Measurements from ENCODE around the gene PXN. TPM values are rescaled to one million over a fixed set of nuclear protein-coding genes. Genes with fewer than 3 reads are reported as not detected.
"Not testable (repeated sequence)": the region's sequence is repeated elsewhere in the genome, so short reads cannot be mapped to it uniquely, and the experiment has no call there.

PXN gene
- polyA plus RNA-seq, 3 donors, result 56.7 to 89.5 (median 69.5) TPM

GRCh38 chr12:120220838-120221575 is 44.5 kb downstream of the PXN start:
- DNase-seq (ENCODE audit: extremely low read depth in 1 of 11, low read depth in 9 of 11, low spot score in 4 of 11), result no peak

GRCh38 chr12:120218680-120219606 is 46.6 kb downstream of the PXN start:
- DNase-seq (ENCODE audit: extremely low read depth in 1 of 11, low read depth in 9 of 11, low spot score in 4 of 11), result no peak

DNA sequence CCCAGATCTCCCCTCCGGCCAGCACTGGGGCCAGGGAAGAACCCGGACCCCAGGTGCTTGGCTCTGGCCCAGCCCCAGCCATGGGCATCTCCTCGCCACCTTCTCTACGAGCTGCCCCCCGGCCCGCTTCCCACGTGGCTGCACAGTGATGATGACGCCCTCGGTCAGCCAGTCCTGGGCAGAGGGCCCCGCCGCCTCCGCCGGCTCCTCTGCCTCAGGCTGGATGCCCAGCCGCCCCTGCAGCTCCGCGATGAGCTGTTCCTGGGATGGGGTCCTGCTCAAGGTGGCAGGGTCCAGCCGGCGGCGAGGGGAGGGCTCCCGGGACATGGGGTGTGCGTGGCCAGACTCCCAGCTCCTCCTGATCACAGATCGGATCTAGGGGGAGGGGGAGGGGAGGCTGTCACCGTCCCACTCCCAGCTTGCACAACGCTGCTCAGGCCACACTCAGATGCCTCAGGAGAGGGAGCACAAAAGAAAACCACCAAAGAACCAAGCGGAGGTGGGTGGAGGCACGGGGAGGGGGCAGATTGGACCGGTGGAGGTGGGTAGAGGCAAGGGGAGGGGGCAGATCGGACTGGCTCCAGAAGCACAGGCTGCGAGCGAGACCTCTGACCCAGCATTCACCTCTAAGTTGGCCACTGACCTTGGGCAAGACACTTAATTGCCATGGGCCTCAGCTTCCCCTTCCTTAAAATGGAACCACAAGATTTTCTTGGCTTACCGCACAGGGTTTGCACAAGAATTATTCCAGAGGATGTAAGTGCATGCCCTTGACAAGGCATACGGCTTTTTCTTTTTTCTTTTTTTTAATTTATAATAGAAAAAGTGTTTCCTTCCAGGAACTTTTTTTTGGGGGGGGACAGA is 48.6 kb downstream of the PXN start:
- no peak for DNase-seq (ENCODE audit: extremely low read depth in 1 of 11, low read depth in 9 of 11, low spot score in 4 of 11)

DNA sequence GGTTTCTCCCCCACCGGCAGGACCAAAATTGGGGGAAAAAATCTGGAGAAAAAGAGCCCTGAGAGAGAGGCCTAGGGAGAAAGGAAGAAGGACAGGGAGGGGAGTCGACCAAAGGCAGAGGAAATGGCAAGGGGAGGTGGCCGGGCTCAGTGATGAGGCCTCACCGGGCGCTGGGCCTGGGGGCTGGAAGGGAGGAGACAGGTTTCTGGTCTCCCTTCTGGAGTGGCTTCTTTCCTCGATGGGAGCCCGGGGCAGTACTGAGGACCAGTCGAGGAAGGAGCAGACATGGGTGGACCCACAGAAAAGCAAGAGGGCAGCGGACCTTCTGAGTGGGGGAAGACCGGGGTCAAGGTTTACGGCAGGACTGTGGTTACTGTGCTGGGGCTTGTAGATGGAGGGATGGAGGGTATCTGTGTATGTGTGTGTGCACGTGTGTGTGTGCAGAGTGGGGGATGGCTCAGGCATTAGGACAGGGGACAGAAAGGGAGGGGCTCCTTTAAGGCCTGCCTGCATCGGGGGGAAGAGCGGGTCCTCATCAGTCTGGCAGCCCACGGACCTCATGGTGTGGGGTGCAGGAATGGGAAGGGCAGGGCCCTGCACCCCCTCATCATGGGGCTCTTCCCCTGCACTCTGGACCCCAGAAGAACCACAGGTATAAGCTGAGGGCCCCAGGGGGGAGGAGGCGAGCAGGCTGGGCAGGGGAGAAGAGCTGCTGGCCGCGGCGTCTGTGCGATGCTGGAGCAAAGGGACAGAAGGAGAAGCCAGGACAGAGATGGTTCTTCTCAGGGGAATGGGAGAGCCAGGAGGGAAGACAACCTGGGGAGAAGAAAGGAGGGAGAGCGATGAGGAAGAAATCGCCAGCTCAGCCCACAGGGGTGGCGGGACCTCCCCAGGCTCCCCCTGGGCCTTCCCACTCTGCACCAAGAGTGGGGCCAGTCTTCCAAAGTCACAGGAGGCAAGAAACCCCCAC is 49.5 kb downstream of the PXN start:
- DNase-seq (ENCODE audit: extremely low read depth in 1 of 11, low read depth in 9 of 11, low spot score in 4 of 11), result no peak

DNA sequence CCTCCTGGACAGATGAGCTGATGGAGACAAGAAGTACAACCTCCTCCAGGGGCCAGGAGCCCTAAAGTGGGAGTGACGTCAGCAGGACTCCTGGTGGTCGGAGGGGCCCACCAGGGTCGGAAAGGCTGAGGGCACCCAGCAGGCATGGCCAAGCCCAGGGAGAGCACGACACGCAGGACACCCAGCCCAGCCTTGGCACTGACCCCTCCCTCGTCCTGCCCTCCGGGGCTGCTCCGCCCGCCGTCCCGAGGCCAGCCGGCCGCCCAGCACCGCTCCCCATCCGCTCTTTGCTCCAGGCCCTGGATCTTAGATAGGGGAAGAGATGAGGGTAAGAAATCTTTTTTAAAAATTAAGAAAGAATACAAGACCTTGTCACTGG is 50.2 kb downstream of the PXN start:
- DNase-seq (ENCODE audit: extremely low read depth in 1 of 11, low read depth in 9 of 11, low spot score in 4 of 11), result no peak

GRCh38 chr12:120214626-120215356 is 50.7 kb downstream of the PXN start:
- DNase-seq (ENCODE audit: extremely low read depth in 1 of 11, low read depth in 9 of 11, low spot score in 4 of 11), result no peak

DNA sequence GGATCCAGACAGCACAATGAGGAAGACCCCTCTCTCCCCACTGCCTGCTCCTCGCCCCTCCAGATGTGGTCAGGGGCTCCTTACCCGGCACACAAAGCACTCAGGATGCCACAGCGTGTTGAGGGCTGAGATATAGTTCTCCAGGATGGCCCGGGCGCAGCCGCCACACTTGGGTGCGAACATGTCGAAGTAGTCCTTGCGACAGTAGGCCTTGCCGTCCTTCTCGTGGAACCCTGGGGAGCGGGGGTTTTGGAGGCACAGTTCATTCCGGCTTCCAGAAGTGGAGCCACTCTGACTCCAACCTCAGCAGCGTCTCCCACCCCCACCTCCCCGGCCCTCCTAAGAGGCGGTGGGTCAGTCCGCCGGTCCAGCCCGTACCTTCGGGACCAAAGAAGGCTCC is 51.8 kb downstream of the PXN start:
- DNase-seq (ENCODE audit: extremely low read depth in 1 of 11, low read depth in 9 of 11, low spot score in 4 of 11), result no peak

DNA sequence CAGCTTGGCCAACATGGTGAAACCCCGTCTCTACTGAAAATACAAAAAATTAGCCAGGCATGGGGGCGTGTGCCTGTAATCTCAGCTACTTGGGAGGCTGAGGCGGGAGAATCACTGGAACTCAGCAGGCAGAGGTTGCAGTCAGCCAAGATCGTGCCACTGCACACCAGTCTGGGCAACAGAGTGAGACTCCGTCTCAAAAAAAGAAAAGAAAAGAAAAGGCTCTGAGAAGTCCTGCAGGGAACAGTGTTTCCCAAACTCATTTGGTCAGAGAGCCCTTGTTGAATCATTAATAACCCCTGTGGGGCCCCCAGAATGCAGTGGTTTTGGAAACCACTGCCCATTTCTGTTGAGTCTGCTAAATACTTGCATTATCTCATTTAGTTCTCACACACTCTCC is 52.3 kb downstream of the PXN start:
- not testable (repeated sequence) for DNase-seq (ENCODE audit: extremely low read depth in 1 of 11, low read depth in 9 of 11, low spot score in 4 of 11)

- no peak for DNase-seq (ENCODE audit: extremely low read depth in 1 of 11, low read depth in 9 of 11, low spot score in 4 of 11)
Observed at GRCh38 chr12:120212301-120212700, 53.2 kb downstream of the PXN start.

DNA sequence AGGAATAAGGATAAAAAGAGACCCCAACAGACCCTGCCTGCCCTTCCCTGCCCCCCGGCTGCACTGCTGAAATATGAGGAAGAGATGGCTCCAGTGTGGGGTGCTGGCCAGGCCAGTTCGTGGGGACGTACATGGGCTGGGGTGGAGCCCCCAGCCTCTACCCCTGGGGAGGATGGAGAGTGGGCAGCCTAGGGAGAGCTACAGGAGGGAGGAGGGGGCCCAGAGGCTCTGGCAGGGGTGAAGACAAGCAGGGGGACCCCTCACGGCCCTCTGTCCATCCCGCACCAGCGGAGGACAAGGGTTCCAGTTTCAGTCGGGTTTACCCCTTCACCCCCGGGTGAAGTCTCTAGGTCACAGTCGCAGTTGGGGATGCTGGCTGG is 53.6 kb downstream of the PXN start:
- no peak for DNase-seq (ENCODE audit: extremely low read depth in 1 of 11, low read depth in 9 of 11, low spot score in 4 of 11)

GRCh38 chr12:120211243-120211903 is 54.2 kb downstream of the PXN start:
- no peak for DNase-seq (ENCODE audit: extremely low read depth in 1 of 11, low read depth in 9 of 11, low spot score in 4 of 11)

DNA sequence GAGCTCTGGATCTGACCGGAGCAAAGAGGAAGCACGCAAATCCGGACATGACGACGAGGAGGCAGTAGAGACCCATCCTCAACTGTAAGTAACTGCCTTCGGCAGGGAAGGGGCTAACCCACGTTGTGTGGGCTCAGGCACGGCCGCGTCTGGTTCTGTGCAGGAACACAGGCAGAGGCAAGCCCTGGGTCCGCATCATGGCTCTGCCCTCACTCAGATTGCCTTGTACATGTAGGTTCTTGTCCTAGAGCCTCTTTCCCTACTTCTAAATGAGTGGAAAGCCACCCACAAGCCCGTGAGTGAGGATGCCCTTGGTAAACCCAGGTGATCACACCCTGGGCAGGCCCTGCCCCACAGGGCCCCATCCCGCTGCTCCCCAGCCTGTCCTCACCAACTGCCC is 55.7 kb downstream of the PXN start:
- no peak for DNase-seq (ENCODE audit: extremely low read depth in 1 of 11, low read depth in 9 of 11, low spot score in 4 of 11)

DNA sequence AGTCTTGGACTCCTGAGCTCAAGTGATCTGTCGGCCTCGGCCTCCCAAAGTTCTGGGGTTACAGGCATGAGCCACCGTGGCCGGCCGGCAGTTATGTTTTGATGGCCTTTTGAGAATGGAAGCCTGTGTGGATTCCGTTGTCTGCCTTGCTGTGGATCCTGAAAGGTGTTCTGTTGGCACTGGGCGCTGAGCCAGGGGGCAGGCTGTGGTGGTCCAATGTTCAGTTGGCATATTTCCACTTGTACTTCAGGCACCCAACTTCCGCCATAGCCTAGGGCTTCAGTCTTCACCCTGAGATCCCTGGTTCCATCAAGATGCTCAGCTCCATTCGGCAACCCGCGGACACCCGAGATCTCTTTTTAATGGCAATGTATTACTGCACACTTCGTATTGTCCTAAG is 58.3 kb downstream of the PXN start:
- no peak for DNase-seq (ENCODE audit: extremely low read depth in 1 of 11, low read depth in 9 of 11, low spot score in 4 of 11)

- DNase-seq (ENCODE audit: extremely low read depth in 1 of 11, low read depth in 9 of 11, low spot score in 4 of 11), result not testable (repeated sequence)
Observed at GRCh38 chr12:120206781-120207180, 58.7 kb downstream of the PXN start.

GRCh38 chr12:120206228-120206627 is 59.3 kb downstream of the PXN start:
- no peak for DNase-seq (ENCODE audit: extremely low read depth in 1 of 11, low read depth in 9 of 11, low spot score in 4 of 11)

DNA sequence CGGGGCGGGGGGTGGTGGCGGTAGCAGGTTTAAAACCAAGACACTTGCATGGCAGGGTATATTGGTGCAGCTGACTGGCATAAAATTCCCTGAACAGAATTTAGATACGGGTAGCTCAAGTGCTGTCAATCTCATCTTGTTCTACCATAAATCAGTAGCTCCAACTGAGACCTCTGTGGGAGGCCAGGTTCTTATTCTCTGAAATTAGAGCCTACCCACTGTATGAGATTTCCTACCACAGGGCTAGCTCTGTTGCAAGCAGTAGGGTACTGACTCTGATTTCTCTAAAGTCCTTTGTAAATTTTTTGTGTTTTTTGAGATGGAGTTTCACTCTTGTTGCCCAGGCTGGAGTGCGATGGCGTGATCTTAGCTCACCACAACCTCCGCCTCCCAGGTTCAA is 61.4 kb downstream of the PXN start:
- no peak for DNase-seq (ENCODE audit: extremely low read depth in 1 of 11, low read depth in 9 of 11, low spot score in 4 of 11)

- no peak for DNase-seq (ENCODE audit: extremely low read depth in 1 of 11, low read depth in 9 of 11, low spot score in 4 of 11)
Observed at GRCh38 chr12:120200364-120200800, 65.1 kb downstream of the PXN start.
